ENCODE data around the gene N4BP2L1. TPM values are rescaled to one million over a fixed set of nuclear protein-coding genes. Genes with fewer than 3 reads are reported as not detected.

The N4BP2L1 gene
- polyA plus RNA-seq, 1 of the 3 experiments (the other 2 are of a cell fraction): 1.2 TPM

- no peaks in the 10 kb centered on the region for H3K9me3 ChIP-seq
- no peak overlapping the region for H3K4me2 ChIP-seq
- no peaks in the 10 kb centered on the region for H3K36me3 ChIP-seq (replicated peaks in 1 of 2; ENCODE audit: control insufficient read depth in 1 of 2, insufficient read depth in 2 of 2, low read length in 1 of 2)
- ChIA-PET CTCF (interaction anchor here (0.7 to 1.8 kb wide), 6 partner anchors 9 to 533 kb away, joined by 3 to 5 read pairs (median 4); partner anchors contain the start of gene N4BP2L1), POLR2A (no interaction called here)
- 76% methylated on average over 2 of the region's 2 CpGs for WGBS (ENCODE audit: low lambda C conversion rate)
- H3K4me3 ChIP-seq (ENCODE audit: low read depth in 2 of 2, low read length in 1 of 2): no peak overlapping the region
- H3K27ac ChIP-seq (ENCODE audit: low read depth in 2 of 2, low read length in 1 of 2): no peak overlapping the region
- no peaks in the 10 kb centered on the region for H3K9me2 ChIP-seq
- DNase-seq: peak; percentile 38
- H3K9ac ChIP-seq: no peak overlapping the region
- no peaks in the 10 kb centered on the region for H3K79me2 ChIP-seq (ENCODE audit: insufficient read depth)
- H2AFZ ChIP-seq (ENCODE audit: low read depth): no peak overlapping the region
- TF ChIP-seq SMC3 (IDR thresholded peaks at IDR 0.05; ENCODE audit: low read depth, low read length): peak; percentile 30; the same call in 1 of the 2 replicates
- TF ChIP-seq CTCF (IDR thresholded peaks at IDR 0.05): peak; percentile 43
- TF ChIP-seq, protein P1, sequence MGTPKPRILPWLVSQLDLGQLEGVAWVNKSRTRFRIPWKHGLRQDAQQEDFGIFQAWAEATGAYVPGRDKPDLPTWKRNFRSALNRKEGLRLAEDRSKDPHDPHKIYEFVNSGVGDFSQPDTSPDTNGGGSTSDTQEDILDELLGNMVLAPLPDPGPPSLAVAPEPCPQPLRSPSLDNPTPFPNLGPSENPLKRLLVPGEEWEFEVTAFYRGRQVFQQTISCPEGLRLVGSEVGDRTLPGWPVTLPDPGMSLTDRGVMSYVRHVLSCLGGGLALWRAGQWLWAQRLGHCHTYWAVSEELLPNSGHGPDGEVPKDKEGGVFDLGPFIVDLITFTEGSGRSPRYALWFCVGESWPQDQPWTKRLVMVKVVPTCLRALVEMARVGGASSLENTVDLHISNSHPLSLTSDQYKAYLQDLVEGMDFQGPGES (IDR thresholded peaks at IDR 0.05; ENCODE audit: low read depth, low read length): no peak
- peak; percentile 60 for TF ChIP-seq RAD21 (IDR thresholded peaks at IDR 0.05; ENCODE audit: low read length)
- no peaks in the 10 kb centered on the region for H3K27me3 ChIP-seq (ENCODE audit: insufficient read depth)
- no peaks in the 10 kb centered on the region for H4K20me1 ChIP-seq (ENCODE audit: insufficient read depth)
- H3F3A ChIP-seq (replicated peaks; ENCODE audit: insufficient read depth): no peaks in the 10 kb centered on the region
- no peaks in the 10 kb centered on the region for H3K4me1 ChIP-seq (ENCODE audit: control insufficient read depth in 1 of 2, insufficient read depth in 2 of 2, low read depth in 1 of 2, low read length in 1 of 2)
These were observed 15.2 kb upstream of the N4BP2L1 start for GRCh38 chr13:32443111-32443510.

DNA sequence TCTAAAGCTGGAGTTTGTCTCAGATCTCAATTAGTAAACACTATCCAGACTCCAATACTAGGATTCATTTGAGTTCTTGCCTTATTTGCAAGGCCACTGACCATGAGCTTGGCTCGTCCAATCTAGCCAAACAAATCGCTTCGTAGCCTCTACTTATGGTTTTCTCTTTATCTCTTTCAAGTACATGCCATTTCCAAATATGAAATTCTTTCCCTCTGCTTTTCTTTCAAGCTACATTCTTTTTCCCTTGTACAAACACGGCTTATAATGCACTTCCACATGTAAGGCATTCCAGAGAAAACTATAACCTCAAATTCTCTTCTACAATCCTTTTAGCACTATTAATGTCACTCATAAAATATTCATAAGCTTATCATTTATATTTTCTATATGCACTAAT lies 10.9 kb upstream of the N4BP2L1 start:
- POLR2A ChIA-PET: no interaction called here
- TF ChIP-seq FOSL2 (IDR thresholded peaks at IDR 0.05; ENCODE audit: borderline replicate concordance, low read depth) (no peak), USF1 (IDR thresholded peaks at IDR 0.05; ENCODE audit: borderline replicate concordance, low read depth) (no peak), NFIC (IDR thresholded peaks at IDR 0.05; ENCODE audit: borderline replicate concordance) (no peak), ELF1 (IDR thresholded peaks at IDR 0.05) (no peak), EP300 (IDR thresholded peaks at IDR 0.05; ENCODE audit: borderline replicate concordance in 1 of 2, low read depth in 1 of 2, low read length in 1 of 2) (no peak), SMC3 (IDR thresholded peaks at IDR 0.05; ENCODE audit: low read depth, low read length) (no peak), ZBTB33 (IDR thresholded peaks at IDR 0.05; ENCODE audit: borderline replicate concordance, low read depth) (no peak), TCF12 (IDR thresholded peaks at IDR 0.05) (no peak), RAD21 (IDR thresholded peaks at IDR 0.05; ENCODE audit: low read length) (no peak), CHD2 (IDR thresholded peaks at IDR 0.05; ENCODE audit: low read length, partially characterized antibody) (no peak), CTCF (IDR thresholded peaks at IDR 0.05) (no peak), GABPA (IDR thresholded peaks at IDR 0.05; ENCODE audit: low read depth) (no peak)

More for the DNA sequence above, 10.9 kb upstream of the N4BP2L1 start:
- 93% methylated on average over 4 of the region's 4 CpGs for WGBS (ENCODE audit: low lambda C conversion rate)
- Histone ChIP-seq H4K20me1 (ENCODE audit: insufficient read depth) (no peaks in the 10 kb centered on the region), H3K27ac (ENCODE audit: low read depth in 2 of 2, low read length in 1 of 2) (no peak overlapping the region), H3K4me3 (ENCODE audit: low read depth in 2 of 2, low read length in 1 of 2) (no peak overlapping the region), H3K4me1 (ENCODE audit: control insufficient read depth in 1 of 2, insufficient read depth in 2 of 2, low read depth in 1 of 2, low read length in 1 of 2) (no peaks in the 10 kb centered on the region), H3K9me2 (no peaks in the 10 kb centered on the region), H3K4me2 (no peak overlapping the region), H2AFZ (ENCODE audit: low read depth) (no peak overlapping the region), H3K27me3 (ENCODE audit: insufficient read depth) (no peaks in the 10 kb centered on the region), H3K79me2 (ENCODE audit: insufficient read depth) (no peaks in the 10 kb centered on the region), H3F3A (replicated peaks; ENCODE audit: insufficient read depth) (no peaks in the 10 kb centered on the region), H3K36me3 (replicated peaks in 1 of 2; ENCODE audit: control insufficient read depth in 1 of 2, insufficient read depth in 2 of 2, low read length in 1 of 2) (peaks cover 0 to 2% of the 10 kb centered on the region in 2 experiments), H3K9ac (no peak overlapping the region), H3K9me3 (no peaks in the 10 kb centered on the region)
- no peak for DNase-seq
- CTCF ChIA-PET: interaction anchor here (1.2 kb wide), 2 partner anchors 10 to 529 kb away, joined by 3 read pairs; no protein-coding TSS in a partner anchor

All from SK-N-SH (cell line).